Epithelial cell of proximal tubule (primary cell): Measurements from ENCODE around the gene FNDC3B. TPM values are rescaled to one million over a fixed set of nuclear protein-coding genes. Genes with fewer than 3 reads are reported as not detected.

Experiments
- DNase-seq: peaks from one replicate; pipeline ENCODE4 v3.0.0-alpha.2; 2011; ENCODE audit warnings: low read depth
- H3K4me3 ChIP-seq: 2 replicates; pipeline ENCODE4 v1.5.1; 2011; ENCODE audit warnings: low read depth, mild to moderate bottlenecking, low read length
- total RNA-seq: library from RNA; depleted of rRNA; stranded (reverse); fragments of >200 nt; gene quantifications from 2 replicates; pipeline ENCODE4 v1.2.3, GENCODE V29; 2015
- TF ChIP-seq, protein P1 (sequence below): conservative IDR thresholded peaks from 2 replicates; pipeline ENCODE4 v1.5.1; 2012; ENCODE audit warnings: low read depth, mild to moderate bottlenecking, low read length

The FNDC3B gene
- total RNA-seq, 1 donor from 2014 or later = 37.3 TPM

DNA sequence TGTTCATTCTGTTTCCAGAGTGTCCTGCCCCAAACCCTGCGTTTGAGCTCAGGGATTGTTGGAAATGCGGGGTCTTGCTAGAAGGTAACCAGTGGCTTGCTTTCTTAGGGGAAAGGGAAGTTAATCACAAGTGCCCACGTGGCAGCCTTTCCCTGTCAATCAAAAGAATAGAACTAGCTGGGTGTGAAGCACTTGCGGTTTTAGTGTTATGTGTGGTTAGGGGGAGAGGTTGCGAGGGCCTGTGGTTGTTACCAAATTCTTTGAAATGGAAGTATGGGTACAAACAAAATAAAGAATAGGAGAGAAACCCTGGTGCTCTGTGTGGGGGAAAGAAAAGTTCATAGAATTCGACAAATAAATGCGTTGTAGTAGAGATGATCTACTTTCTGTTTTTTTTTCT, 67.6 kb downstream of the FNDC3B start:
- TF ChIP-seq, protein P1, sequence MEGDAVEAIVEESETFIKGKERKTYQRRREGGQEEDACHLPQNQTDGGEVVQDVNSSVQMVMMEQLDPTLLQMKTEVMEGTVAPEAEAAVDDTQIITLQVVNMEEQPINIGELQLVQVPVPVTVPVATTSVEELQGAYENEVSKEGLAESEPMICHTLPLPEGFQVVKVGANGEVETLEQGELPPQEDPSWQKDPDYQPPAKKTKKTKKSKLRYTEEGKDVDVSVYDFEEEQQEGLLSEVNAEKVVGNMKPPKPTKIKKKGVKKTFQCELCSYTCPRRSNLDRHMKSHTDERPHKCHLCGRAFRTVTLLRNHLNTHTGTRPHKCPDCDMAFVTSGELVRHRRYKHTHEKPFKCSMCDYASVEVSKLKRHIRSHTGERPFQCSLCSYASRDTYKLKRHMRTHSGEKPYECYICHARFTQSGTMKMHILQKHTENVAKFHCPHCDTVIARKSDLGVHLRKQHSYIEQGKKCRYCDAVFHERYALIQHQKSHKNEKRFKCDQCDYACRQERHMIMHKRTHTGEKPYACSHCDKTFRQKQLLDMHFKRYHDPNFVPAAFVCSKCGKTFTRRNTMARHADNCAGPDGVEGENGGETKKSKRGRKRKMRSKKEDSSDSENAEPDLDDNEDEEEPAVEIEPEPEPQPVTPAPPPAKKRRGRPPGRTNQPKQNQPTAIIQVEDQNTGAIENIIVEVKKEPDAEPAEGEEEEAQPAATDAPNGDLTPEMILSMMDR = no peak
- no peak for DNase-seq
- no peak overlapping the region for H3K4me3 ChIP-seq

- H3K4me3 ChIP-seq = no peak overlapping the region
- no peak for DNase-seq
- TF ChIP-seq, protein P1 = no peak
Measured at GRCh38 chr3:172107403-172107802, 68.0 kb downstream of the FNDC3B start.

DNA sequence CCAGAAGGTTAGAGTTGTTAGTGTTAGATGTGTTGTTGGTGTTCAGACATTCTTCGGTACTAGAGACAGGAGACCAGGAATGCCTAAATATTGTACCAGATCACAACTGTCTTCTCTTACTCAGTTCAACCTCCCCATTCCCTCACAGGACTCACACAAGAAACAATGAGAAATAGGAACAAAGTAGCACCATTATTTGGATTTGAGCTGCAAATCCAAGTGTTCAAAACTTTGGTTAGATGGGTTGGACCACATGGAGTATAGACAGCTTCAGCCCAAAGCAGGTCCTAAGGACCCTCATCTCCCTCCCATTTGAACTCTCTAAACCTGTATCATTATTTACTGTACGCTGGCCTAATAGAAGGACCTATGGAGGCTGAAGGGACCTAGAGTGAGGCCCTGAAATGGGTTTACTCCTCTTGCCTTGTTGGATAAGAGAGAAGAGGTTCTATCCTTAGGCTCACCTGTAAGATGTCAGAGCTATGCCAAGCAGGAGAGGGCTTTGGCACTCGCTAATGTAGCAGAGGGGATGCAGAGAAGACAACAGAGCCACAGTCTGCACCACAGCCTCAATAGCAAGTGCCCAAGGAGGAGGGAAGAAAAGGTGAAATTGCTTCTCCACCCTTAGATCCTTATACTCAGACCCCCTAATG, 70.9 kb downstream of the FNDC3B start:
- no peak for DNase-seq
- H3K4me3 ChIP-seq = no peak overlapping the region
- TF ChIP-seq, protein P1 = no peak

GRCh38 chr3:172111163-172111562, 71.8 kb downstream of the FNDC3B start:
- DNase-seq = no peak
- TF ChIP-seq, protein P1 = no peak
- no peak overlapping the region for H3K4me3 ChIP-seq

GRCh38 chr3:172112078-172112733, 72.8 kb downstream of the FNDC3B start:
- TF ChIP-seq, protein P1 = no peak
- no peak overlapping the region for H3K4me3 ChIP-seq
- no peak for DNase-seq

DNA sequence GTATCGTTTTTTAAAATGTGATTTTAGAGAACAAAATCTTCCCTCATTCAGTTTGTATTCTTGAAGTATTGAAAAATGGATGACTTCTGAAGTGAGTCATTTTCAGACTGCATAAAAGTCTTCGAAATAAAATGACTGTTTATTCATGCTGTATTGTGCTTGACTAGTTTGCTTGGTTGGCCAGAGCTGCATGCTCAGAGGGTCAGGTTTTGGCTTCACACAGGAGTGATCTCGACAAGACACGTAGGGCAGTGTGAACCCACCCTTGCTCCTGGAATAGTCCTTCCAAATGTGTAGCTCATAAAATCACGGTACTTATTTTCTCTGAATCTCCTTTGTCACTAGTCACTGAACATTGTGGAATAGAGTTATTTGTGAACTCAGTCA, 73.3 kb downstream of the FNDC3B start:
- TF ChIP-seq, protein P1 = no peak
- no peak overlapping the region for H3K4me3 ChIP-seq
- no peak for DNase-seq

GRCh38 chr3:172113710-172114109, 74.3 kb downstream of the FNDC3B start:
- no peak for DNase-seq
- TF ChIP-seq, protein P1 = no peak
- H3K4me3 ChIP-seq = no peak overlapping the region
